ENCODE measurements around the gene PDS5B.

- TF ChIP-seq CTCF (IDR thresholded peaks at IDR 0.05) (no peak), POLR2A (IDR thresholded peaks at IDR 0.05) (no peak)
Measured at GRCh38 chr13:32555613-32556012, 30.6 kb upstream of the PDS5B start.

Data from heart left ventricle (tissue), 13 donors.